LNCaP clone FGC (cell line): ENCODE data around the gene FSTL1.

ENCODE experiments used
- DNase-seq: peaks from one replicate; pipeline ENCODE4 v3.0.0-alpha.2; 2011; ENCODE audit warnings: low read depth
- H3K4me3 ChIP-seq: 2 replicates; pipeline ENCODE4 v1.5.1; 2011; ENCODE audit warnings: mild to moderate bottlenecking, low read depth, low read length, control low read depth
- CTCF ChIP-seq: IDR thresholded peaks from 2 replicates; pipeline ENCODE4 v1.5.1; 2012; ENCODE audit warnings: mild to moderate bottlenecking; ENCODE audit not compliant: control insufficient read depth, insufficient read depth; ENCODE audit errors: extremely low read depth

FSTL1 gene

DNA sequence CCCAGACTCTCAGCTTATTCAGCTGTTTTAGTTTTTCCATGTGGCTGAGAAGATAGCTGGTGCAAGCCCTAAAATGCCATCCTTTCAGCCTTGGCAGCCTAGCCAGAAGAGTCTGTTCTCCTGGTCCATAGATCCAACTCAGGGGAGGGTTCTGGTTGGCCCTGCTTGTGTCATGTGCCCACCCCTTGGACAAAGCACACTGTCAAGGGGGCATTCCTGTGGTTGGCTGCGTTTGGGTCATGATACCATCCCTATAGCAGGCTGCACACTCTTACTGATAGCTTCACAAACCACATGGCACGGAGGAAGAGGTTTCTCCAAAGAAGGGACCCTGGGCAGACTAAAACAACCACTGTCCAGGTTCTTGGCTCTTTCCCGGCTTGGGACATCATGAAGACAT, 8.4 kb upstream of the FSTL1 start:
- no peak for DNase-seq
- no peak overlapping the region for H3K4me3 ChIP-seq
- TF ChIP-seq CTCF: no peak

DNA sequence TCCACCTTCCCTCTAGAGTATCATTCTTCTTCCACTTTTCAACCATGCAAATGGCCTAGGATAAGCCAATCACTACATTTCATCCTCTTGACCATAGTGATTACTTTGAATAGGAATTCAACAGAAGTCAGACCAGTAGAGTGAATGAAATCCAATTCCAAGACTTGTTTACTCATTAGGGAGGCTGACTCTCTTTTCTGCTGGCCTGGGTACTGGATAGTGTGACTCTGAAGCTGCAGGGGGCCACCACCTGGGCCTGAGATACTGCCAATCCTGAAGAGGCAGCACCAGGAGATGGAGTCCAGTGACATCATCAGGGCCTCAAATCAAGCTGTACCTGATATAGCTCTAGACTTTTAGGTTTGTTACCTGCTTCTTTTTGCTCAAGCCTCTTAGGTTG, 7.0 kb upstream of the FSTL1 start:
- DNase-seq: no peak
- H3K4me3 ChIP-seq: no peak overlapping the region
- no peak for TF ChIP-seq CTCF

DNA sequence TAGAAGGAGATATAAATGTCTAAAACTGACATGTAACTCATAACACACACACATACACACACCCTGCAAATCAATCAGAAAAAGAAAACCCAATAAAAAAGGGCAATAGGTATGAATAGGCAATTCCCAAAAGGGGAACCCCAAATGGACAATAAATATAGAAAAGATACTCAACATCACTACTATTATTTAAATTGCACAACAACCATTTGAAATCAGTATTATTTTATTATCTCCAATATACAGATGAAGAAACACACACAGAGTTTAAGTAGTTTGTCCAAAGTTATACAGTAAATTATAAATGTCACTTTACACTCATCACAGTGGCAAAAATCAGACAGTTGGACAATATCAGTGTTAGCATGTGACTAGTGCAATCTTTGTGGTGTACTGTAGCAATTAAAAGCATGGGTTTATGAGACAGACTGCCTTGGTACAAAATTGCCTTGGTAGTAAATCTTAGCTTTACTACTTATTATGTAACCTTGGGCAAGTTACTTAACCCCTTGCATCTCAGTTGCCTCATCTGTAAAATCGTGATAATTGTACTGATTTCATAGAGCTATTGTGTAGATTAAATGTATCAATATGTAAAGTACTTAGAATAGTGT, 3.4 kb upstream of the FSTL1 start:
- DNase-seq: no peak
- no peak overlapping the region for H3K4me3 ChIP-seq
- no peak for TF ChIP-seq CTCF

GRCh38 chr3:120452816-120453215, 2.0 kb upstream of the FSTL1 start:
- no peak for TF ChIP-seq CTCF
- H3K4me3 ChIP-seq: no peak overlapping the region
- DNase-seq: no peak

DNA sequence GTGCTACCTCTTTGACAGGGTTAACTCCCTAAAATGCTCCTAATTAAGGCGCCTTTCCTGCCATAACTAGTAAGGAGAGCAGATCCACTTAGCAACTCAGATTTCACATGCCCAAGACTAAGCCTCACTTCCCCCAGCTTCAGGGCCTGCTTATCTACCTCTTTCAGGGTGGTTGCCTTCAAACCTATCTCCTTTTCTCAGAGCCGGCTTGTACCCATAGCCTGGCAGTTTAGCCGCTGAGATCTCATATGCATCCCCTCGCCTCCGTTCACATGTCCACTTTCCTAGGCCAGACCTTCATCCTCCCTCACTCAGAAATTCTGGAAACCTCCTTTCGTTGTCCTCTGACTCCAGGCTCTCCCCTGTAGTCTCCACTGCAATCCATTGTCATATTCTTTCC, 1.0 kb upstream of the FSTL1 start:
- TF ChIP-seq CTCF: no peak
- no peak for DNase-seq
- H3K4me3 ChIP-seq: no peak overlapping the region

GRCh38 chr3:120451272-120451761, 525 bp upstream of the FSTL1 start:
- DNase-seq: no peak
- TF ChIP-seq CTCF: no peak
- H3K4me3 ChIP-seq: no peak overlapping the region
